Activated T-helper 1 cell treated with anti-CD3 and anti-CD28 coated beads, Interleukin-12 subunit alpha, Interleukin-12 subunit beta, Interleukin-2, Interleukin-4 antibody, amounts not matched to agents 30 ng/mL and 10 ng/mL and 1 ng/mL, durations not matched to agents 14 hours and 24 hours and 36 hours (primary cell): ENCODE results near the gene SLC27A2. TPM values are rescaled to one million over a fixed set of nuclear protein-coding genes. Genes with fewer than 3 reads are reported as not detected.
A peak's percentile ranks its signal among the peaks of the same experiment; 100 is the strongest.
"Not testable (repeated sequence)": the region's sequence is repeated elsewhere in the genome, so short reads cannot be mapped to it uniquely, and the experiment has no call there.

Source experiments
- DNase-seq: peaks from one replicate; pipeline ENCODE4 v3.0.0; 2021; ENCODE audit warnings: low spot score
- H3K27ac Mint-ChIP-seq: one replicate; pipeline ENCODE4 v1.8.0; 2021; ENCODE audit warnings: mild to moderate bottlenecking, mixed read lengths
- H3K27me3 Mint-ChIP-seq: one replicate; pipeline ENCODE4 v1.8.0; 2022; ENCODE audit warnings: mild to moderate bottlenecking, moderate library complexity, mixed read lengths; ENCODE audit not compliant: insufficient read depth
- H3K36me3 Mint-ChIP-seq: one replicate; pipeline ENCODE4 v1.8.0; 2021; ENCODE audit warnings: low read depth, mixed read lengths
- H3K4me1 Mint-ChIP-seq: one replicate; pipeline ENCODE4 v1.8.0; 2021; ENCODE audit warnings: low read depth, mixed read lengths
- H3K4me3 Mint-ChIP-seq: one replicate; pipeline ENCODE4 v1.8.0; 2021; ENCODE audit warnings: mild to moderate bottlenecking, moderate library complexity, mixed read lengths
- H3K9me3 Mint-ChIP-seq: one replicate; pipeline ENCODE4 v1.8.0; 2021; ENCODE audit warnings: mixed read lengths
- intact Hi-C: fragments of 100-400 bp; cut with micrococcal nuclease; formaldehyde crosslinking; loops from one replicate; pipeline ENCODE4 v1.15.1; 2024
- total RNA-seq: library from RNA; stranded (reverse); gene quantifications from 2 replicates; pipeline ENCODE4 v1.2.3, GENCODE V29; 2022

Gene SLC27A2
- total RNA-seq, 1 donor from 2014 or later = 78.0 TPM

- Mint-ChIP-seq H3K36me3 (peaks cover 27% of the 10 kb centered on the region), H3K4me1 (peaks cover 62% of the 10 kb centered on the region), H3K27me3 (no peaks in the 10 kb centered on the region), H3K27ac (no peak overlapping the region), H3K4me3 (no peak overlapping the region), H3K9me3 (peaks cover 10% of the 10 kb centered on the region)
- intact Hi-C loops = loop anchor here (1.0 to 10.0 kb wide), 6 partner anchors 171 to 1283 kb away; no protein-coding TSS in a partner anchor
- no peak for DNase-seq
These were observed 36.5 kb upstream of the SLC27A2 start for GRCh38 chr15:50145451-50145872.

GRCh38 chr15:50146632-50147031 is 35.4 kb upstream of the SLC27A2 start:
- Mint-ChIP-seq H3K36me3 (peaks cover 22% of the 10 kb centered on the region), H3K4me3 (no peak overlapping the region), H3K27me3 (no peaks in the 10 kb centered on the region), H3K27ac (peak overlapping the region; percentile 34), H3K4me1 (peaks cover 60% of the 10 kb centered on the region), H3K9me3 (peaks cover 5% of the 10 kb centered on the region)
- intact Hi-C loops = loop anchor here (5.0 to 10.0 kb wide), 2 partner anchors 272 to 1284 kb away; no protein-coding TSS in a partner anchor
- DNase-seq = no peak

DNA sequence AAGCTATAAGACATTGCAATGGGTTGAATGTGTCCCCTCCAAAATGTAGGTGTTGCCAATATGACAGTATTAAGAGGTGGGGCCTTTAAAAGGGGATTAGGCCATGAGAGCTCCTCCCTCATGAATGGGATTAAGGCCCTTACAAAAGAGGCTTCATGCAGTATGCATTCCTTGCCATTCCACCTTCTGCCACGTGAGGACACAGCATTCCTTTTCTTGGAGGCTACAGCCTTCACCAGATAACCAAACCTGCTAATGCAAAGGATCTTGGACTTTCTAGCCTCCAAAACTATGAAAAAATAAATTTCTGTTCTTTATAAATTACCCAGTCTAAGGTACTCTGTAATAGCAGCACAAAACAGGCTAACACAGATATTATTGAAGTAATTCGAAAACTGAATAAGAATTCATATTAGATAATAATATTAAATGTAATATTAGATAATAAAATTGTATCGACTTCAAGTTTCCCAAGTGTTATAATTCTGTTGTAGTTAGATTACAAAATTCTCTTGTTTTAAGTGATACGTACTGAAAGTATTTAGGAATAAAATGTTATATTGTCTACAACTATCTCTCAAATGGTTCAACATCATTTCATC is 33.5 kb upstream of the SLC27A2 start:
- no peak overlapping the region for H3K27ac Mint-ChIP-seq
- intact Hi-C loops = loop anchor here (5.0 to 10.0 kb wide), 2 partner anchors 274 to 1286 kb away; no protein-coding TSS in a partner anchor
- DNase-seq = no peak

DNA sequence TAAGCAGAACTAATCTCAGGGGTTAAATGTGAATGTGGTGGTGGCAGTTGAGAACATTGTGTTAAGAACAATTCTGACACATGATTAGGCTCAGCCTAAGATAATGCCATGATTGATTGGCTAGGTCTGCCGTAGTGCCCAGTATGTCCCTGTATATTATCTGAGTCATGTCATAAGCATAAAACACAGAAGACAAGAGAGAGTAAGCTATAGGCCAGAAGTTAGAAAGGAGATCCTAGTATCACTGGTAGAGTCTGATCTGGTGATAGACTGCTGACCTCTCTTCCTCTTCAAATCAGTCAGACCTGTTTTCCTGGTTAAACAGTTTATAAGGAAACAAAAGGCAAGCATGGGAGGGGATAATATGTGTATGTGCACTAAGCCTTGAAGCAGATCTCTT is 32.9 kb upstream of the SLC27A2 start:
- no peak overlapping the region for H3K4me3 Mint-ChIP-seq
- DNase-seq = no peak
- intact Hi-C loops = loop anchor here (5.0 to 10.0 kb wide), 2 partner anchors 274 to 1287 kb away; no protein-coding TSS in a partner anchor
- peaks cover 3% of the 10 kb centered on the region for H3K9me3 Mint-ChIP-seq
- H3K27ac Mint-ChIP-seq = no peak overlapping the region
- H3K4me1 Mint-ChIP-seq = peaks cover 45% of the 10 kb centered on the region
- peaks cover 12% of the 10 kb centered on the region for H3K36me3 Mint-ChIP-seq
- H3K27me3 Mint-ChIP-seq = no peaks in the 10 kb centered on the region

More for the DNA sequence above, 33.5 kb upstream of the SLC27A2 start:
- Mint-ChIP-seq H3K27me3 (no peaks in the 10 kb centered on the region), H3K36me3 (peaks cover 17% of the 10 kb centered on the region), H3K4me3 (no peak overlapping the region), H3K9me3 (peaks cover 5% of the 10 kb centered on the region), H3K4me1 (peaks cover 51% of the 10 kb centered on the region)

DNA sequence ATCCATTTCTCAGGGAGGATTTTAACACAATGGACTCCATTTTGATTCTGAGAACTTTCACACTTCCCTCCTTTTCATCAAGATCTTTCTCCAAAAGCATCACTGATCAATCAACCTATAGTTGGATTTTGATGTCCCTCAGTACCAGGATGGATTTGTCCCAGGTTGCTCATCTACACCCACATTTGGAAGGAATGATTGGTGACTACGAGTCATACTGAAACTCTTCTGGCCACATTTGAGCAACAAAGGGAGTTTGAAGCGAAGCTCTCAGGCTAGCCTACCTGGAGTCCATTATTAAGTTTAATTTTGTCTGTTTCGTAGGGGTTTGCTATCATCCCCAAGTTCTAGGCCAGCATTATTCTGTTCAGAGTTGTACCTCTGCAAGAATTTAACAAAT is 31.6 kb upstream of the SLC27A2 start:
- intact Hi-C loops = loop anchor here (2.0 kb wide), 1 partner anchor 32 kb away; the partner anchor contains the start of gene SLC27A2
- H3K27me3 Mint-ChIP-seq = no peaks in the 10 kb centered on the region

GRCh38 chr15:50150851-50151250 is 31.1 kb upstream of the SLC27A2 start:
- Mint-ChIP-seq H3K4me1 (peaks cover 29% of the 10 kb centered on the region), H3K27me3 (no peaks in the 10 kb centered on the region)
- intact Hi-C loops = loop anchor here (2.0 kb wide), 1 partner anchor 32 kb away; the partner anchor contains the start of gene SLC27A2

More for the DNA sequence above, 31.6 kb upstream of the SLC27A2 start:
- Mint-ChIP-seq H3K4me3 (no peak overlapping the region), H3K36me3 (peaks cover 4% of the 10 kb centered on the region), H3K27ac (no peak overlapping the region), H3K9me3 (no peaks in the 10 kb centered on the region), H3K4me1 (peaks cover 34% of the 10 kb centered on the region)
- DNase-seq = no peak

DNA sequence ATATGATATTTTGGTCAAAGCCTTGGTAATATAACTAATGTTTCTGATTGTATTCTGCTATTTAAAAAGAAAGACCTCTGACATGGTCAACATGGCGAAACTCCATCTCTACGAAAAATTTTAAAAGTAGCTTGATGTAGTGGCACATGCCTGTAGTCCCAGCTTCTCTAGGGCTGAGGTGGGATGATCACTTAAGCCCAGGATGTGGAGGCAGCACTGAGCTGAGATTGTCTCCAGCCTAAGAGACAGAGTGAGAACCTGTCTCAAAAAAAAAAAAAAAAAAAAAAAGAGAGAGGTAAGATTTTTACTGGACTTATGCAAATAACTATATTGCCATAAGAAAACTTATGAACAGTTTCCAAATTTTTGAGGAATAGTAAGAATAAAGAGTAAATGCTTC is 30.5 kb upstream of the SLC27A2 start:
- no peak for DNase-seq
- intact Hi-C loops = loop anchor here (2.0 kb wide), 1 partner anchor 31 kb away; the partner anchor contains the start of gene SLC27A2
- no peak overlapping the region for H3K4me3 Mint-ChIP-seq
- H3K9me3 Mint-ChIP-seq = no peaks in the 10 kb centered on the region
- no peak overlapping the region for H3K27ac Mint-ChIP-seq
- no peaks in the 10 kb centered on the region for H3K27me3 Mint-ChIP-seq
- H3K36me3 Mint-ChIP-seq = peaks cover 4% of the 10 kb centered on the region
- peaks cover 26% of the 10 kb centered on the region for H3K4me1 Mint-ChIP-seq

More at GRCh38 chr15:50150851-50151250, 31.1 kb upstream of the SLC27A2 start:
- no peak overlapping the region for H3K27ac Mint-ChIP-seq
- H3K9me3 Mint-ChIP-seq = no peaks in the 10 kb centered on the region
- no peak for DNase-seq
- H3K4me3 Mint-ChIP-seq = no peak overlapping the region
- H3K36me3 Mint-ChIP-seq = peaks cover 4% of the 10 kb centered on the region

DNA sequence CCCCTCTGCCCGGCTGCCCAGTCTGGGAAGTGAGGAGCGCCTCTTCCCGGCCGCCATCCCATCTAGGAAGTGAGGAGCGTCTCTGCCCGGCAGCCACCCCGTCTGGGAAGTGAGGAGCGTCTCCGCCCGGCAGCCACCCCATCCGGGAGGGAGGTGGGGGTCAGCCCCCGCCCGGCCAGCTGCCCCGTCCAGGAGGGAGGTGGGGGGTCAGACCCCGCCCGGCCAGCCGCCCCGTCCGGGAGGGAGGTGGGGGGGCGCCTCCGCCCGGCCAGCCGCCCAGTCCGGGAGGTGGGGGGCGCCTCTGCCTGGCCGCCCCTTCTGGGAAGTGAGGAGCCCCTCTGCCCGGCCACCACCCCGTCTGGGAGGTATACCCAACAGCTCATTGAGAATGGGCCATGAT is 23.8 kb upstream of the SLC27A2 start:
- not testable (repeated sequence) for H3K36me3 Mint-ChIP-seq
- H3K9me3 Mint-ChIP-seq = peaks cover 36% of the 10 kb centered on the region

GRCh38 chr15:50162969-50163718 is 18.9 kb upstream of the SLC27A2 start:
- Mint-ChIP-seq H3K9me3 (peaks cover 25% of the 10 kb centered on the region), H3K4me3 (no peak overlapping the region), H3K4me1 (peaks cover 14% of the 10 kb centered on the region), H3K36me3 (peaks cover 18% of the 10 kb centered on the region), H3K27ac (no peak overlapping the region), H3K27me3 (peaks cover 6% of the 10 kb centered on the region)
- intact Hi-C loops = no loop called here
- DNase-seq = no peak

More for the DNA sequence above, 23.8 kb upstream of the SLC27A2 start:
- DNase-seq, H3K4me1 Mint-ChIP-seq, H3K27ac Mint-ChIP-seq, intact Hi-C loops, H3K27me3 Mint-ChIP-seq, H3K4me3 Mint-ChIP-seq: not testable (repeated sequence)

GRCh38 chr15:50163719-50164410 is 18.1 kb upstream of the SLC27A2 start:
- peaks cover 22% of the 10 kb centered on the region for H3K9me3 Mint-ChIP-seq
- H3K27me3 Mint-ChIP-seq = peaks cover 6% of the 10 kb centered on the region
- DNase-seq = no peak
- peaks cover 18% of the 10 kb centered on the region for H3K36me3 Mint-ChIP-seq
- H3K4me1 Mint-ChIP-seq = peaks cover 14% of the 10 kb centered on the region
- no peak overlapping the region for H3K4me3 Mint-ChIP-seq
- intact Hi-C loops = no loop called here
- H3K27ac Mint-ChIP-seq = no peak overlapping the region

GRCh38 chr15:50164458-50164857 is 17.5 kb upstream of the SLC27A2 start:
- DNase-seq = no peak
- Mint-ChIP-seq H3K36me3 (peaks cover 22% of the 10 kb centered on the region), H3K27me3 (peaks cover 6% of the 10 kb centered on the region), H3K27ac (no peak overlapping the region), H3K9me3 (peaks cover 21% of the 10 kb centered on the region), H3K4me1 (peaks cover 14% of the 10 kb centered on the region), H3K4me3 (no peak overlapping the region)
- intact Hi-C loops = no loop called here

DNA sequence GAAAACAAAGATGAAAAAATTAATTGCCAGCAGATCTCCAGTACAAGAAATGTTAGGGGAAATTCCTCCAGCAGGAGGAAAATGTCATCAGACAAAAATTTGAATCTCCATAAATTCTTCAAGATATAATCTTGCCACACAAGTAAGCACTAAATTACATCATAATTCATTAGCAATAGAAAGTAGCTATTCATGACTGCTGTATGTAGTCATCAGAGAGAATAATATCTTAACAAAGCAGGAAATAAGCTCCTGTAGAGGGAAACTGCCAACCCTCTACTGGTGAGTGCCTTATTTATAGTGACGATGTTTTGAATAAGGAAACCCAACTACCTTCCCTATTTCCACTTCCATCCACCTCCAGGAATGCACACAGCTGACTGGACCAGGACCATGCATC is 15.8 kb upstream of the SLC27A2 start:
- Mint-ChIP-seq H3K4me1 (peaks cover 18% of the 10 kb centered on the region), H3K27me3 (peaks cover 4% of the 10 kb centered on the region), H3K36me3 (peaks cover 27% of the 10 kb centered on the region), H3K9me3 (peaks cover 12% of the 10 kb centered on the region), H3K27ac (no peak overlapping the region), H3K4me3 (no peak overlapping the region)
- intact Hi-C loops = no loop called here
- DNase-seq = no peak
